ENCODE data around the gene CMTM5.

Gene CMTM5

DNA sequence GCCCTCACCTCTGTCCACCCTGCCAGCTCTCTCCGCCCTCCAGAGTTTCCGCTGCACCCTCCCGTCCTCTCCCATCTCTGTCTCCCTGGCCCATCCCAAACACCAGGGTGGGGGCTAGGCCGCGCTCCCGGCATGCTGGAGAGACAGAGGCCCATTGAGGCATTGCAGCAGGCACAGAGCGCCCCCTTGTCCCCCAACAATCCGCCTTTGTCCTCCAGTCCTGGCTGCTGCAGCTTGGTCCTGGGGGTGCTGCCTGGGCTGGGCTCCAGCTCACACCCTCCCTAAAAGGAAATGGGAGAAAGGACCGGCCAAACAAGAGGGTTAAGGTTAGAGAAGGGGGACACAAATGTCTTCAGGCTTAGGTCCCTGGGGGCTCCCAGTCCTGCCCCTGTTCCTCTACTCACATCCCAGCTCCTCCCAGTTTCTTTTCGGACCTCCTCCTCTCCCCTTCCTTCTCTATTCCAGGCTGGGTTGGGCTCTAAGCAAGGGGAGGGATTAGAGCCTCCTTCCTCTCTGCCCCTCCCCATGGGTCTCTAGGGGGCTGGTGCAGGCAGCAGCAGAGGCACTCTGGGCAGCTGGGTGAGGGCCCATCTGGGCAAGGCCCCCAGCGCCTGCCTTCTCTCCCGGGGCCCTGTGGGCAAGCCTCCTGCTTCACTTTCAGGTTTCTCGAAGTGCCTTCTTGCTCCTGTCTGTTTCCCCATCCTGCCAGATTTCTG is at the start of gene CMTM5:
CMTM5 (plus strand) TSS at position 565 of the 716 bp plus-strand sequence. CDS start 206 bp downstream, outside the sequence.
- peak; percentile 67 for DNase-seq

GRCh38 chr14:23327947-23328744 is 48.7 kb upstream of the CMTM5 start:
- DNase-seq = peak; percentile 71

- DNase-seq = no peak
Observed at GRCh38 chr14:23335623-23336022, 41.2 kb upstream of the CMTM5 start.

DNA sequence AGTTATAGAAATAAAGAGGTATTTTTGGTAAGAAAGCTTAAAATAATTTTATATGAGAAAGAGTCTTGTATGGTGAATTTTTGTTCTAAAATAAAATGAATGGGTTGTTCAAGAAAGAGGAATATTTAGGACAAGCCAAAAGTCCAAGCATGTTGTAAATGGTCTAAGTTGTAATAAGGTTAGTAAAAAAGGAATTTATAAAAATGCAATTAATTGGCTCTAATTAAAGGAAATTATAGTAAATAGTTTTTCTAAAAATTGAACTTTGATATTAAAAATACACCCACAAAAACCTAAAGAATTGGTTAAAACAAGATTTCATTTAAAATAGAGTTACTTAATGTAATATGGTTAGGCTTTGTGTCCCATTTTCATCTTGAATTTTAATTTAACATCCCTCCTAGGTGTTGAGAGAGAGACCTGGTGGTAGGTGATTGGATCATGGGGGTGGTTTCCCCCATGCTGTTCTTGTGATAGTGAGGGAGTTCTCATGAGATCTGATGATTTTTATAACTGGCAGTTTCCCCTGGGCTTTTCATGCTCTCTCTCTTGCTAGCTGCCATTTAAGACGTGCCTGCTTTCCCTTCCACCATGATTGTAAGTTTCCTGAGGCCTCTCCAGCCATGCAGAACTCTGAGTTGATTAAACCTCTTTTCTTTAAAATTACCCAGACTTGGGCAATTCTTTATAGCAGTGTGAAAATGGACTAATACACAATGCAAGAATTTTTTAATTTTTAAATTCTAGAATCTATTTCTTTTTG is 37.2 kb upstream of the CMTM5 start:
- DNase-seq = no peak

DNA sequence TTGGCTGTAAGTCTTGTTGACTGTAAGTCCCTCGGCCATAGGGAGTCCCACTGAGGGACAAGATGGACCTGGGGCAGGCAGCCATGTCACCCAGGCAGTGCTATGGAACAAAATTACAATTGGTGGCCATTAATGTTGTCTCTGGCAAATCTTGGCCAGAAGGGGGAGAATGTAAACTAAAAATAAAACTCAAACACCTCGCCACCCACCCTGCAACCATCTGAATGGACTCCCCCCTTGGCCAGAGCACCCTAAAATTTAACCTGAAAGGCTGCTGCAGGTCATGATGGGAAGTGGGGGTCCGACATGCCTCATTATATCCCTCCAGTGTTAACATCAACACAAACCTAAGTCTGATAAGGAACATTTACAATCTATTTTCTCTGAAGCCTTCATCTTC is 32.4 kb upstream of the CMTM5 start:
- no peak for DNase-seq

- no peak for DNase-seq
Observed at GRCh38 chr14:23345987-23346692, 30.7 kb upstream of the CMTM5 start.

DNA sequence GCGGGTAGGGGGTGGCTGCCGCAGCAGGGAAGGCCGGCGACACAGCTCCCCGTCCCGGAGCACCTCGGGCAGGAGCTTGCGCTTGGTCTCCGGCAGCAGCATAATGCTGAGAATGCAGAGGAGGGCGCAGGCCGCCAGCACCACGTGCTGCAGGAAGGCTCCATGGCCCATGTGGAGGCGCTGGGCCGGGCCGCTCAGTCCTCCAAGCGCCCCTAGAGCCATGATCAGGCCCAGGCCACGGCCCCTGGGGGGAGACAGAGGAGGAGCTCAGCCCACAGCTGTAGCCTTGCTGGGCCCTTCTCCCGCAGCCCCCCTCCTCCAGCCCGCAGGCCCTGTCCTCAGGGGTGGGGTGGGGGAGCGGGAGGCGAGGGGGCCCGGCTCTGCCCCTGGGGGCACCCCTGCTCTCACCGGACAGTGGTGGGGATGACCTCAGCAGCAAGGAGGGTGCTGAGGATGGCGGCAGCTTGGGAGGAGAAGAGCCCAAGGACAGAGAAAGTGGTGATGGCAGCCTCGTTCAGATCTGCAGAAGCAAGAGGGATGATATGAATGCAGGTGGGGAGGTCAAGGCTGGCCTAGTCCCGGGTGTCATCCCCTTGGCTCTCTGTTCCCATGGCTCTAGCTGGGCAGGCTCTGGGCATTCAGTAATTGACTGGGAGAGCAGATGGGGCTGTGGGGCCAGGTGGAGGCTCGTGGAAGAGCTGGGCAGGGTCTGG is 30.0 kb upstream of the CMTM5 start:
- no peak for DNase-seq

GRCh38 chr14:23347406-23348296 is 29.2 kb upstream of the CMTM5 start:
- no peak for DNase-seq

GRCh38 chr14:23348297-23348655 is 28.6 kb upstream of the CMTM5 start:
- no peak for DNase-seq

DNA sequence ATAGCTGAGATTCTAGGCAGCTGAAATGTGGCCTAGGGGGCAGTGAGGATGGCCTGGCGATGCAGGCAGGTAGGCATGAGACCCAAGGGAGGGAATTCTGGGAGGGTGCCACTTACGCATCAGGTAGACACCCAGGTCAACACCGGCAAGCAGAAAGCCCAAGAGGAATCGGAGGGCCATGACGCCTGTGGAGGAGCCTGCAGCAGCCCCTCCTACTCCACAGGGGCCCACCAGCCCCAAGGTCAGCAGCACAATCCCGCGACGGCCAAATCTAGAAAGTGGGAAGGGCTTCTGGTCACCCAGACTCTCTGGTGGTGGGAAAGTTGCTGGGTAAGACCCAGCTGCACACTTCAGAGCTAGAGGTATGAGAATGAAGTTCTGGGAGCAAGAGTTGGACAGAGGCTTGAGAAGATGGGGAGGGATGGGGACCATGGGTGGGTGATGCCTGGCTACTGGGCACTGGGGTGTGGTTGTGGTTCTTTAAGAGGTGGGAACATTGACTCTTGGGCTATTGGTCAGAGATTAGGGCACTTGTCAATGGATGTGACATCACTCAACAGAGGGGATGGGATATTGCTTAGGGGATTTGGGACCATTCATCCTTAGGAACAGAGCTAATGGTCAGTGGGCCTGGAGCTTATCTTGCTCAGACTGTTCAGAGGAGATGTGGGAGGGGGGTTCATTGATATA is 27.5 kb upstream of the CMTM5 start:
- no peak for DNase-seq

- DNase-seq = no peak
Observed at GRCh38 chr14:23351681-23352505, 25.0 kb upstream of the CMTM5 start.

- peak; percentile 92 for DNase-seq
Observed at GRCh38 chr14:23352506-23353432, 24.1 kb upstream of the CMTM5 start, which contains the start of gene SLC22A17. Gene SLC22A17 (minus strand): TSS chr14:23352887.

DNA sequence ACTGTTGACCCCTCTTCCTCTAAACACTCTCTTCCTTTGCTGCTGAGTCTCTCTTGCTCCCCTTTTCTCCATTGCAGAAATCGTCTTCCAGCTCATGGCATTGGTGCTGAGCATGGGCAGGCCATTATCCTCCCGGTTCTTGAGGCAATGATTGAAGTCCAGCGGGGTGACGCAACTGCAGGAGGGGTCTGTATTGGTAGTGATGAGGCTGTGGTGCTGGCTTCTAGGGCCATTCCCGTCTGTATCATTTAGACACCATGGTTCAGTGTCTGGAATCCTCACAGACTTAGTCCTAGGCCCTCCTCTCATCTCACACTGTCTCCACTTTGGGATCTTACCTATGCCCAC is 23.4 kb upstream of the CMTM5 start:
- DNase-seq = no peak

GRCh38 chr14:23354990-23355389 is 21.9 kb upstream of the CMTM5 start:
- DNase-seq = no peak

- no peak for DNase-seq
Observed at GRCh38 chr14:23355871-23356435, 20.9 kb upstream of the CMTM5 start.

- no peak for DNase-seq
Observed at GRCh38 chr14:23356662-23357061, 20.2 kb upstream of the CMTM5 start.

GRCh38 chr14:23357261-23357660 is 19.6 kb upstream of the CMTM5 start:
- no peak for DNase-seq

- no peak for DNase-seq
Observed at GRCh38 chr14:23358042-23358441, 18.8 kb upstream of the CMTM5 start.

Data from right hindlimb (tissue), 1 donor.